Right renal pelvis (tissue), 4 donors: ENCODE measurements around the gene FAM200A. TPM values are rescaled to one million over a fixed set of nuclear protein-coding genes. Genes with fewer than 3 reads are reported as not detected.
A peak's percentile ranks its signal among the peaks of the same experiment; 100 is the strongest.
"Not testable (repeated sequence)": the region's sequence is repeated elsewhere in the genome, so short reads cannot be mapped to it uniquely, and the experiment has no call there.

Experiments used
- DNase-seq, 4 donors: peaks; one replicate each; pipeline ENCODE4 v3.0.0-alpha.2; 2013; ENCODE audit warnings: low read depth in 4 of 4, low spot score in 3 of 4, missing footprints in 1 of 4
- polyA plus RNA-seq, 4 donors: library from polyadenylated mRNA; unstranded; fragments of 120-200 nt; gene quantifications; one replicate each; pipeline ENCODE4 v1.2.1, GENCODE V29; 2013; ENCODE audit not compliant: insufficient read length in 4 of 4

FAM200A gene
- 10 to 100 TPM; 15.8 to 18.3 (median 17.4) TPM for polyA plus RNA-seq

DNA sequence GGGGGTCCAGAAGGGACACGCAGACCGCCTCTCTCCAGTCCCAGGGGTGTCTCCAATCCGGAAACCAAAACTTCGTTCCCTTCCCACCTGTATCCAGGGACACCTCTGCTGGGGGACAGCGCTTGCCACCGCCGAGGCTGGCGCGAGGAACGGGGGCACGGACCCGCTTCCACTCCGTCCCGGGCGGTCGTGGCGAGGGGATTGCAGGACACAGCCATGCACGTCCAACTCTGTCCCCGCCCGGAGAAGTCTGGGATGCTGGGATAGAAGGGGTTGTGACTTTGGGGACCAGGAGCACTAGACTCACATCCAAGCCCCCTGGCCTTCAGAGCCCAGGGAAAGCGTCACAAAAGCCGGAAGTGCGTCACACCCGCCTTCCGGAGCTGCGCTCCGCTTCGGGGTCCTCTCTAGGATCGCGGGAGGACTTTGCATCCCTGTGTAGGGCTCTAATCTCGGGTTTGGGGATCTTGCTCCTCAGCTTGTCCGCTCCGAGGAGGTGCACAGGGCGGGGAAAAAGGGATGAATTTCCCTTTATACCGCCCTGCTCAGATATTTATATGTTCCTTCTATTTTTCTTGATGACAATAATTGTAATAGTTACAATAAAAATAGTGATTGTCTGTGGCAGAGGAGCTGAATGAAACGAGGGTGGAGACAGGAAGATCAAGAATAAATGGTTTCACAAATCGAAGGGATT lies at the start of gene FAM200A:
TSS of gene FAM200A (minus strand) at position 348 of the 697 bp plus-strand sequence. CDS start 3,707 bp downstream, outside the sequence.
- DNase-seq: peak; percentile 87 to 93 (median 92)

- no peak for DNase-seq
These were observed 47.9 kb upstream of the FAM200A start for GRCh38 chr7:99599836-99600235.

DNA sequence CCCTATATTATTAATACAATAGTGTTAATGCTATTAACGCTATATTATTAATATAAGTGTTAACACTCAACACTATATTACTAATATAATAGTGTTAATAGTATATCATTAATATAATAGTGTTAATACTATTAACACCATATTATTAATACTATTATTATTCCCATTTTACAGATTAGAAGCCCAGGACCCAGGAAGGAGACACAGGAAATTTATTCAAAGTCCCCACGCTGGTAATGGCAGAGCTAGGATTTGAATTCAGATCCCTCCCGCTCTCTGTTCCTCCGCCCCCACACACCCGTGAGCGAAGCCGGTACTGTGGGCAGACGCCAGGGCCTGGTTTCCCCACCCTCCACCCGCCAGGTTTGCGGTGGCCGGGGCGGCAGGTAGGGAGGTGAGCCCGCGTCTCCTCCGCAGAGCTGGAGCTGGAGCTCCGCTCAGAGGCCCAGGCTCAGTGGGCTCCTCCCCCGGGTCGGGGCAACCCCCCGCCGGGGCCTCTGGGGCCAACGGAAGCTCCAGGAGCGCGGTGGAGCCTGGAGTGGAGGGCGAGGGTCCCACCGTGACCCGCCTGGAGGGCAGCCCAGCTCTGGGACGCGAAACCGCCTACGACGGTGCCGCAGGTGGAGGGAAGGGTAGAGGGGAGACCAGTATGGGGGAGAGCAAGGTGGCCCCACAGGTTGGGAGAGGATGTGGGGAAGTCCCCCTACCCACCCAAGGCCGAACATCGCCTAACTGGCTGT lies 46.0 kb upstream of the FAM200A start, which contains the start of gene TMEM225B:
TSS of gene TMEM225B (plus strand) at position 506 of the 740 bp plus-strand sequence. CDS start 6,122 bp downstream, outside the sequence.
- no peak for DNase-seq

DNA sequence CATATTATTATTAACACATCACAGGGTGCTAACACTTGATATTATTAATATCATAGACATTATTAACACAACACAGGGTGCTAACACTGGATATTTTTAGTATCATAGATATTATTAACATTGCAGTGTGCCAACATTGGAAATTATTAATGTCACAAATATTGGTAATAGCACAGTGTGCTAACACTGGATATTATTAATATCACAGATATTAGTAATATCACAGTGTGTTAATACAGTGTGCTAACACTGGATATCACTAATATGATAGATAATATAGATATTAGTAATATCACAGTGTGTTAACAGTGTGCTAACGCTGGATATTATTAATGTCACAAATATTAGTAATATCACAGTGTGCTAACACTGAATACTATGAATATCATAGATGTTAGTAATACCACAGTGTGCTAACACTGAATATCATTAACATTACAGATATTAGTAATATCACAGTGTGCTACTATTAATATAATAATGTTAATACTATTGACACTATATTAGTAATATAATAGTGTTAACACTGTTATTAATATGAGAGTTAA lies 44.6 kb upstream of the FAM200A start:
- no peak for DNase-seq

- no peak for DNase-seq
These were observed 43.2 kb upstream of the FAM200A start for GRCh38 chr7:99594948-99595745.

GRCh38 chr7:99588868-99589267 lies 37.0 kb upstream of the FAM200A start:
- no peak for DNase-seq

DNA sequence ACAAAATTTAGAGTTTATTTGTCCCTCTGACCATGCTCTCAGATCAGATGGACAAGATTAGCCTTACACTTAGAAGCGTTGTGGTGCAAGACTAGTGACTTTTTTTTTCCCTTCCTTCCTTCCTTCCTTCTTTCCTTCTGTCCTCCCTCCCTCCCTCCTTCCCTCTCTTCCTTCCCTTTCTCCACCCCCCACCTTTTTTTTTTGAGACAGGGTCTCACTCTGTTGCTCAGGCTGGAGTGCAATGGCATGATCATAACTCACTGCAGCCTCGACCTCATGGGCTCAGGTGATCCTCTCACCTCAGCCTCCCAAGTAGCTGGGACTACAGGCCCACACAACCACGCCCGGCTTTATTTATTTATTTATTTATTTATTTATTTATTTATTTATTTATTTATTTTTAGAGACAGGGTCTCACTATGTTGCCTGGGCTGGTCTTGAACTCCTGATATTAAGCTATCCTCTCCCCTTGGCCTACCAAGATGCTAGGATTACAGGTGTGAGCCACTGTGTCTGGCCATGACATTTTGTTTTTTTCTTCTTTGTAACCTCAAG lies 28.9 kb upstream of the FAM200A start:
- not testable (repeated sequence) for DNase-seq

DNA sequence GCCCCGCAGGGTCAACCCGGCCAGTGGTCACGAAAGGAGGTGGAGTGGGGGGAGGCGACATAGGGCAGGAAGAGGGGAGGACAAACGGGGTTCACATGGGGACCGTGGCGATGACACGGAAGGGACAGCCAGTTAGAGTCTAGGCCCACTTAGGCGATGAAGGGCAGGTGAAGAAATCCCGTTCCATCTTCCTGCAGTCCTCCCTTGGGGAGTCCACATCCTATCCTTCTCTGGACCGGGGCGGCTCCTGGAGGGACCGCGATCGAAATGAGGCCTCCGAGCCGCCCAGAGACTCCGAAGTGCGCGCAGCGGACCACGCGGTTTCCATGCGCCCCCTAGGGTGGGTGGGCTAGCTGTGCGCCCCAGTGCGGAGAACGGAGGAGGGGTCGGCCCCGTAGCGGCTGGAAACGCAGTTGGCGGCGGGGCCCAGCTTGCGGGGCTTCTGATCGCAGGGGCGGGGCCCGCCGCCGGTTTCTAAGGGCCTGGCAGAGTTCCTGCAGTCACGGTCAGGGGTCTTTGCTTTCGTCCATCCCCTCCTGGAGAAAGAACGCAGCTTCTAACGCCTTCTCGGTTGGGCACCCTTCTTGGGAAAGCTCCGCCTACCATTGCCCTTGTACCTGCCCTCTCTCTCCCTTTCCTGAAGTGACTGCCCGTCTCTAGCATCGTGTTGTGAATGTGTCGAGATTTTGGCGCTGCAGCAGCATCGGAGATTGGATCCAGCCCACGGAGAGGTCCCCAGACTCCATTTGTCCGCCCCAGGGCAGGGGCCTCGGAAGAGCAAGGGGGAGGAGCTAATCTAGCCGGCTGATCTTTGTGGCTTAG lies 28.3 kb upstream of the FAM200A start:
- DNase-seq: peak; percentile 43 to 52 (median 46)

- no peak for DNase-seq
These were observed 27.5 kb upstream of the FAM200A start for GRCh38 chr7:99579281-99579955.

DNA sequence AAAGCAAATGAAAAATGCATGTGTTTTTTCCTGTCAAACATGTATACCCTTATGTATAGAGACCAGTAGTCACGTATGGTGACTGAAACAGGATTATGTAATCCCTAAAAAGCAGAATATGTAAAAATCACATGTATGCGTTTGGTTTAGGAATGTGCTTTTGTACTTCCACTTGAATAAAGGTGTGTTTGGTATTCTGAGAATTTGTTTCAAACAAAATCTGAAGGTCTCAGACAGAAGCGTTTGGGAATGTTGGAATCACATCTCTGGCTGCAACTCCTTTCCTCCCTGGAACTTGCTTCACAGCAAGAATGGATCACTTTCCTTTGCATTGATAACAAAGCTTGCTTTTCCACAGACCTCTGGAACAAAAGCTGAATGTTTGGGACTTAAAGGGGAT lies 24.3 kb upstream of the FAM200A start:
- DNase-seq: no peak

DNA sequence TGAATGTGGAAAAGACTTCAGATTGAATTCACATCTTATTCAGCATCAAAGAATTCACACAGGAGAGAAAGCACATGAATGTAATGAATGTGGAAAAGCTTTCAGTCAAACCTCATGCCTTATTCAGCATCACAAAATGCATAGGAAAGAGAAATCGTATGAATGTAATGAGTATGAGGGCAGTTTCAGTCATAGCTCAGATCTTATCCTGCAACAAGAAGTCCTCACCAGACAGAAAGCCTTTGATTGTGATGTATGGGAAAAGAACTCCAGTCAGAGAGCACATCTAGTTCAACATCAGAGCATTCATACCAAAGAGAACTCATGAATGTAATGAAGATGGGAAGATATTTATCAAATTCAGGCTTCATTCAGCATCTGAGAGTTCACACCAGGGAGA lies 21.3 kb upstream of the FAM200A start:
- no peak for DNase-seq

DNA sequence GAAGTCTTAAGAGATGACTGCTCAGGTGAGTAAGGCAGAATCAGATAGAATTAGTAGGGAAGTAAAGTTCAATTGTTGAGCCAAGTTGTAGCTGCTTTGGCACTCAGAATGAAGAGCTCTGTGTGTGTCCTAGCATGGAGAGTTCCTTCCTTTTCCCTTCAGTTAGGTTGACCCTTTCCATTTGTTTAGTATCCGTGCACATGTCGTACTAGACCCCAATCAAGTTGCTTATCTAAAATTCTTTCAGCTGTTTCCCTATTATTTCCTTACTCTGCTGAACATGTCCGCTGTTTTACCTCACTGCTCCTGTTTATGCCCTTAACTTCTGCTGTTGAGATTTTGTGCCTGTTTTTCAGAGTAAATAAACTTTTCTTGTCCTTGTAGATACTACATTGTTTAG lies 19.9 kb upstream of the FAM200A start:
- no peak for DNase-seq

DNA sequence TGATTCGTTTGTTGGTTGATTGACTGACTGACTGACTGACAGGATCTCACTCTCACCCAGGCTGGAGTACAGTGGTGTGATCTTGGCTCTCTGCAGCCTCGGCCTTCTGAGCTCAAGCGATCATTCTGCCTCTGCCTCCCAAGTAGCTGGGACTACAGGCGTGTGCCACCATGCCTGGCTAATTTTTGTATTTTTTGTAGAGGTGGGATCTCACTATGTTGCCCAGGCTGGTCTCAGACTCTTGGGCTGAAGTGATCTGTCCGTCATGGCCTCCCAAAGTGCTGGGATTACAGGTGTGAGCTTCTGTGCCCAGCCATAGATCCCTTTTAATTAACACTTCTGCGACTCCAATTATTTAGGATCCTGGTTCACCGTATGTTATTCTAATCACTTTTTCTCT lies 16.9 kb upstream of the FAM200A start:
- not testable (repeated sequence) for DNase-seq

GRCh38 chr7:99563650-99564049 lies 11.7 kb upstream of the FAM200A start:
- no peak for DNase-seq

- DNase-seq: no peak
These were observed 10.9 kb upstream of the FAM200A start for GRCh38 chr7:99562832-99563231.

DNA sequence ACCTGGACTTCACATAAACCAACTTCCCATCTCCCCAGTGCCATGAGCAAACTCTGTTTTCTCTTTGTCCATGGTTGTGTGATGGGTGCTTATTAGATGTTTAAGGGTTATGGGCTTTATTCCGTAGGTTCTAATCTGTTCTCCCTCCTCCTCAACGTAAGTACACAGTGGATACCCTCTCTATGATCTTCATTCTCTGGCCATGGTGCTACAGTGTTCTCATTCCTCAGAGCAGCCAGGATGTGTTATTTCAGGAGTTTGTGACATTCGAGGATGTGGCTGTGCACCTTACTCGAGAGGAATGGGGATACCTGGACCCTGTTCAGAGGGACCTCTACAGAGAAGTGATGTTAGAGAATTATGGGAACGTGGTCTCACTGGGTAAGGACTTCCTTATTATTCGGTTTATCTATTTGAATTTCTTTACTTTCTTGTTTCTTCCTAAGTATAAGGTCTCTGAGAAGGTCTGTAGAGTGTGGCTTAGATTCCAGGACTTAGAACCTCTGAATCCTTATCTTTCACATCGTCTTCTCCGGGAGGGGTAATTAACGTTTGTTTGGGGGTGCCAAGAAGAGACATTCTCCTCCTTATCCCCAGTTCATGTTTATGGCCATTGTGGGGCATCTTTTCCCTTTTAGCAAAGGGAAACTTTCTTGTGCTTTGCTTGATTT lies 10.3 kb upstream of the FAM200A start:
- no peak for DNase-seq

DNA sequence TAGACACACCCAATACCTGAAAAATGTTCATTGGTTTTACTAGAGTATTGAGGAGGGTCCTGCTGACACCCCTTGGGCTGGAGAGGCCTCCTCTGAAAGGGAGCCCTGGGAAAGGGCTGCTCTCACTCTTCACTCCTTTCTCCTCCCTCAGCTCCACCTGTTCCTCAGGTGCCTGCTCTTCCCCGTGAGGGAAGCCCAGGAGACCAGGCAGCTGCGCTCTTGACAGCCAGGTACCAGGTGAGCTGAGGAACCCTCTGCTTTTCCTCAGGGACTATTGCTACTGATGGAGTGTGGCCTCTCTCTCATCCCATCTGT lies 9.8 kb upstream of the FAM200A start:
- no peak for DNase-seq

DNA sequence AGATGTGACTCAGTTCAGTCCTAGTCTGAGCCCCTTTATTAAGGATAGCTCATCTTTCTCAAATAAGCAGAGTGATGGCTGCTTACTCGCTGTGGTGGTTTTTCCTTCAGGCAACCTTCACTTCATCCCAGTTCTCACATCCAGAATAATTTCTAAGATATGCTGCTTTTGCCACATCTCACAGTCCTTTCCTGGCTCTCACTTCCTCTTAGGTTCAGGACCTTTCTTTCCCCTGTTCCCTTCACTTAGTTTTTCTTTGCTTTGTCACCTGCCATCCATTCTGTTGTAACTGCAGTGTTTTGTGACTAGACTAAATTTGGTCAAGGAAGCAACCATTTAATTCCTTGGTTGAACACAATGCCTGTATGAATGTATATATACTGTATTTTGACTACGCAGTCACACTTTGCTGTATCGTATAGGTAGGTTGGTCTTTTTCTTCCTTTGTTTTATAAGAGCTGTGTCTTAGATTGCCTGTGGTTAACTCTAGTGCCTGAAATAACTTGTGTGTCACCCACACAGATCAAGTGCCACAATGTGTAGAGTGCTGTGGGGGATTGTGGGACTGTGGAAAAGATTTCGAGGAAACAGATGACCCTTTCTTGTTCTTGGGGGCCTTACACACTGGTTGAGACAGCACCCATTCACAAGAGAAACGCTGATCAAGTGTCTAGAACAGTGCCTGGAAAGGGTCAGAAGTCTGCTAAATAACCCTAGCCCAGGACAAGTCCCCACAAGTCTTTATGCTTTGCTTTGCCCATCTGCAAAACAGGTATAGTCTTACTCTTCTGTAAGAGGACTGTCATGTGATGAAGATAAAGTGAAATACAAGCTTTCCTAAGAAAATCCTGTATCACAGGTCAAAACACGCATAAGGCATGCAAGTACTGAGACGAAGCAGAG lies 9.2 kb upstream of the FAM200A start:
- no peak for DNase-seq
